HepG2 (cell line): Measurements from ENCODE around the gene TEDC2. TPM values are rescaled to one million over a fixed set of nuclear protein-coding genes. Genes with fewer than 3 reads are reported as not detected.
A peak's percentile ranks its signal among the peaks of the same experiment; 100 is the strongest.

Experiments
- RAD51 ChIP-seq: fragments of 450-650 bp; IDR thresholded peaks from 2 replicates; pipeline ENCODE4 v1.6.1; 2016; ENCODE audit warnings: borderline replicate concordance
- RBM39 ChIP-seq: fragments of 200-400 bp; formaldehyde crosslinking; IDR thresholded peaks from one replicate; pipeline ENCODE4 v1.6.1; 2018; ENCODE audit warnings: antibody characterized with exemption, mild to moderate bottlenecking, low read depth, low read length; ENCODE audit not compliant: poor library complexity, severe bottlenecking
- SALL1 ChIP-seq: sonication (generic); formaldehyde crosslinking; IDR thresholded peaks from 2 replicates; pipeline ENCODE4 v1.8.0; 2022; ENCODE audit warnings: mild to moderate bottlenecking, missing genetic modification reagents
- THAP11 ChIP-seq: IDR thresholded peaks from 2 replicates; pipeline ENCODE4 v1.6.1; 2016; ENCODE audit warnings: missing biosample characterization, missing genetic modification reagents
- ZBTB2 ChIP-seq: sonication (generic); formaldehyde crosslinking; IDR thresholded peaks from 2 replicates; pipeline ENCODE4 v1.8.0; 2022; ENCODE audit warnings: low read depth, missing genetic modification reagents
- ZFP90 ChIP-seq: sonication (generic); formaldehyde crosslinking; IDR thresholded peaks from 2 replicates; pipeline ENCODE4 v1.8.0; 2022; ENCODE audit warnings: missing genetic modification reagents, mild to moderate bottlenecking, inconsistent platforms, borderline replicate concordance
- ZNF142 ChIP-seq: sonication (generic); formaldehyde crosslinking; IDR thresholded peaks from 2 replicates; pipeline ENCODE4 v1.4.0; 2020; ENCODE audit warnings: missing genetic modification reagents
- ZNF614 ChIP-seq: IDR thresholded peaks from 2 replicates; pipeline ENCODE4 v1.6.1; 2018; ENCODE audit warnings: missing biosample characterization, missing genetic modification reagents, inconsistent platforms, borderline replicate concordance
- ZSCAN20 ChIP-seq: sonication (generic); formaldehyde crosslinking; IDR thresholded peaks from 2 replicates; pipeline ENCODE4 v1.4.0; 2020; ENCODE audit warnings: missing genetic modification reagents, mild to moderate bottlenecking, borderline replicate concordance
- polyA plus RNA-seq, 8 experiments: library from polyadenylated mRNA; depleted of rRNA in 3 of 8; stranded (reverse) in 7 of 8; unstranded in 1 of 8; fragments of >200 nt; fragmentation: Illumina TruSeq in 4 of 8; extraction: Trizol in 4 of 8; gene quantifications; 2 replicates each; pipeline versions ENCODE4 v1.2.1 to v1.2.3, GENCODE V29; 2011 to 2016; ENCODE audit warnings: low read depth in 4 of 8, missing spikeins in 1 of 8, mixed read lengths in 1 of 8; ENCODE audit not compliant: insufficient read depth in 1 of 8
- total RNA-seq, 5 experiments: library from RNA; depleted of rRNA; stranded (reverse); fragments of >200 nt; fragmentation: Illumina TruSeq; extraction: Trizol; gene quantifications; 2 replicates each; pipeline ENCODE4 v1.2.3, GENCODE V29; 2016; ENCODE audit warnings: low read depth in 1 of 5
- TF ChIP-seq, protein P1 (sequence below): IDR thresholded peaks from 2 replicates; pipeline ENCODE4 v1.6.1; 2018; ENCODE audit warnings: missing genetic modification reagents, mild to moderate bottlenecking, missing compliant biosample characterization
- TF ChIP-seq, protein P2 (sequence below): sonication (generic); formaldehyde crosslinking; IDR thresholded peaks from 2 replicates; pipeline ENCODE4 v1.4.0; 2020; ENCODE audit warnings: missing genetic modification reagents, borderline replicate concordance
- TF ChIP-seq, protein P3 (sequence below): sonication (generic); formaldehyde crosslinking; IDR thresholded peaks from 2 replicates; pipeline ENCODE4 v1.5.1; 2020; ENCODE audit warnings: missing genetic modification reagents, mild to moderate bottlenecking, borderline replicate concordance

TEDC2 gene
- total and polyA plus RNA-seq, 2 of the 13 experiments (the other 11 are each of a cell fraction or from before 2014, with no cell fraction given), result 6.2 to 24.4 TPM

DNA sequence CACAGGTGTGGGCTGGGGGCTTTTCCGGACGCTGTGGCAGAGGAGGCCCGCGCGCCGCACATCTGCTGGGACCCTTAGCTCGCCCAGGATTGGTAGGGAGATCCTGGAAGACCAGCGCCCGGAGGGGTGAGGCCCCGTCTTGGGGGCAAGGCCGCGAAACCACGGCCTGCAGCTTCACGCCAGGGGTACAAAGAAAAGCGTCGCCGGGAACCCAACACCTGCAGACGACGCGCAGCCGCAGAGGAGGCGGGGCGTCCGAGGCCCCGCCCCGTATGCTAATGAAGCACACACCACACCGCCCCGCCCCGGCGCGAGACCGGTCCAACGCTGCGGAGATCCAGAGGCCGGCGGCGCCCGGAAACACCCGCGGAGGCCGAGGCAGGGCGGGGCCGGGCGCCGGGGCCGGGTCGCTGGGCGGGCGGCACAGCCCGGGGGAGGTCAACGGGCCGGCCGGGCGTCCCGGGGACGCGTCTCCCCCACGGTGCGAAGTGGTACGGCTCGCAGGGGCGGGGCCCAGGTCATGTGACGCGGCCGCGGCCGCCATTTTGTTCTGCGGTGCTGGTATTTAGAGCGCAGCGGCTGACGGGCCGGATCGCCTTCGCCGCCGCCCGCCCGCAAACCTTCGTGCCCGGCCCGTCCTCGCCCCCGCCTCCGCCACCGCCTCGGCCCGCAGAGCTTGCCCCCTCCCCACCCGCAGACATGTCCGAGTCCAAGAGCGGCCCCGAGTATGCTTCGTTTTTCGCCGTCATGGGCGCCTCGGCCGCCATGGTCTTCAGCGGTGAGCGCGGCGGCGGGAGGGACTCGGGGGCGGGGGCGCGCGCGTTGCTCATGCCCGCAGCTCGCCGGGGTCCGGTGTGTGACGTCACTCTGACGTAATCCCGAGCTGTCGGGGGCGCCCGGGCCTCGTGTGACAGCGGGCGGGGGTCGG lies 53.8 kb downstream of the TEDC2 start, which contains the start of gene ATP6V0C (continued):
- TF ChIP-seq ZBTB2 (CRISPR knock-in tag), result peak; percentile 99
- TF ChIP-seq ZNF142 (CRISPR knock-in tag), result peak; percentile 95
- TF ChIP-seq, protein P1, sequence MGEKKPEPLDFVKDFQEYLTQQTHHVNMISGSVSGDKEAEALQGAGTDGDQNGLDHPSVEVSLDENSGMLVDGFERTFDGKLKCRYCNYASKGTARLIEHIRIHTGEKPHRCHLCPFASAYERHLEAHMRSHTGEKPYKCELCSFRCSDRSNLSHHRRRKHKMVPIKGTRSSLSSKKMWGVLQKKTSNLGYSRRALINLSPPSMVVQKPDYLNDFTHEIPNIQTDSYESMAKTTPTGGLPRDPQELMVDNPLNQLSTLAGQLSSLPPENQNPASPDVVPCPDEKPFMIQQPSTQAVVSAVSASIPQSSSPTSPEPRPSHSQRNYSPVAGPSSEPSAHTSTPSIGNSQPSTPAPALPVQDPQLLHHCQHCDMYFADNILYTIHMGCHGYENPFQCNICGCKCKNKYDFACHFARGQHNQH (CRISPR knock-in tag), result no peak
- TF ChIP-seq ZNF614 (CRISPR knock-in tag), result 0 out of 2 replicates have a peak, but pooled peaks have one; percentile 22
- peak; percentile 82 for TF ChIP-seq THAP11
- TF ChIP-seq SALL1 (CRISPR knock-in tag), result peak; percentile 39
- peak; percentile 46; the same call in 1 of the 2 replicates for TF ChIP-seq ZFP90 (CRISPR knock-in tag)
- no peak for TF ChIP-seq RBM39
- TF ChIP-seq ZSCAN20 (CRISPR knock-in tag), result peak; percentile 5; the same call in 1 of the 2 replicates
- TF ChIP-seq, protein P2, sequence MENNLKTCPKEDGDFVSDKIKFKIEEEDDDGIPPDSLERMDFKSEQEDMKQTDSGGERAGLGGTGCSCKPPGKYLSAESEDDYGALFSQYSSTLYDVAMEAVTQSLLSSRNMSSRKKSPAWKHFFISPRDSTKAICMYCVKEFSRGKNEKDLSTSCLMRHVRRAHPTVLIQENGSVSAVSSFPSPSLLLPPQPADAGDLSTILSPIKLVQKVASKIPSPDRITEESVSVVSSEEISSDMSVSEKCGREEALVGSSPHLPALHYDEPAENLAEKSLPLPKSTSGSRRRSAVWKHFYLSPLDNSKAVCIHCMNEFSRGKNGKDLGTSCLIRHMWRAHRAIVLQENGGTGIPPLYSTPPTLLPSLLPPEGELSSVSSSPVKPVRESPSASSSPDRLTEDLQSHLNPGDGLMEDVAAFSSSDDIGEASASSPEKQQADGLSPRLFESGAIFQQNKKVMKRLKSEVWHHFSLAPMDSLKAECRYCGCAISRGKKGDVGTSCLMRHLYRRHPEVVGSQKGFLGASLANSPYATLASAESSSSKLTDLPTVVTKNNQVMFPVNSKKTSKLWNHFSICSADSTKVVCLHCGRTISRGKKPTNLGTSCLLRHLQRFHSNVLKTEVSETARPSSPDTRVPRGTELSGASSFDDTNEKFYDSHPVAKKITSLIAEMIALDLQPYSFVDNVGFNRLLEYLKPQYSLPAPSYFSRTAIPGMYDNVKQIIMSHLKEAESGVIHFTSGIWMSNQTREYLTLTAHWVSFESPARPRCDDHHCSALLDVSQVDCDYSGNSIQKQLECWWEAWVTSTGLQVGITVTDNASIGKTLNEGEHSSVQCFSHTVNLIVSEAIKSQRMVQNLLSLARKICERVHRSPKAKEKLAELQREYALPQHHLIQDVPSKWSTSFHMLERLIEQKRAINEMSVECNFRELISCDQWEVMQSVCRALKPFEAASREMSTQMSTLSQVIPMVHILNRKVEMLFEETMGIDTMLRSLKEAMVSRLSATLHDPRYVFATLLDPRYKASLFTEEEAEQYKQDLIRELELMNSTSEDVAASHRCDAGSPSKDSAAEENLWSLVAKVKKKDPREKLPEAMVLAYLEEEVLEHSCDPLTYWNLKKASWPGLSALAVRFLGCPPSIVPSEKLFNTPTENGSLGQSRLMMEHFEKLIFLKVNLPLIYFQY (CRISPR knock-in tag), result peak; percentile 55; the same call in 1 of the 2 replicates
- TF ChIP-seq RAD51, result peak; percentile 31; the same call in 1 of the 2 replicates
- TF ChIP-seq, protein P3, sequence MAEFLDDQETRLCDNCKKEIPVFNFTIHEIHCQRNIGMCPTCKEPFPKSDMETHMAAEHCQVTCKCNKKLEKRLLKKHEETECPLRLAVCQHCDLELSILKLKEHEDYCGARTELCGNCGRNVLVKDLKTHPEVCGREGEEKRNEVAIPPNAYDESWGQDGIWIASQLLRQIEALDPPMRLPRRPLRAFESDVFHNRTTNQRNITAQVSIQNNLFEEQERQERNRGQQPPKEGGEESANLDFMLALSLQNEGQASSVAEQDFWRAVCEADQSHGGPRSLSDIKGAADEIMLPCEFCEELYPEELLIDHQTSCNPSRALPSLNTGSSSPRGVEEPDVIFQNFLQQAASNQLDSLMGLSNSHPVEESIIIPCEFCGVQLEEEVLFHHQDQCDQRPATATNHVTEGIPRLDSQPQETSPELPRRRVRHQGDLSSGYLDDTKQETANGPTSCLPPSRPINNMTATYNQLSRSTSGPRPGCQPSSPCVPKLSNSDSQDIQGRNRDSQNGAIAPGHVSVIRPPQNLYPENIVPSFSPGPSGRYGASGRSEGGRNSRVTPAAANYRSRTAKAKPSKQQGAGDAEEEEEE (CRISPR knock-in tag), result no peak; the same call in 1 of the 2 replicates
